ENCODE results near the gene CALR.

Gene CALR

GRCh38 chr19:12983542-12984142 lies 45.2 kb downstream of the CALR start:
- peak; percentile 89 for DNase-seq

- peak; percentile 33 for DNase-seq
Observed at GRCh38 chr19:12984143-12984627, 45.8 kb downstream of the CALR start.

- peak; percentile 61 for DNase-seq
Observed at GRCh38 chr19:12984683-12985048, 46.3 kb downstream of the CALR start.

- DNase-seq = peak; percentile 86
Observed at GRCh38 chr19:12985049-12985776, 46.8 kb downstream of the CALR start.

- no peak for DNase-seq
Observed at GRCh38 chr19:12986726-12987125, 48.3 kb downstream of the CALR start.

- DNase-seq = no peak
Observed at GRCh38 chr19:12987190-12987589, 48.8 kb downstream of the CALR start.

GRCh38 chr19:12987781-12988180 lies 49.4 kb downstream of the CALR start:
- no peak for DNase-seq

- DNase-seq = no peak
Observed at GRCh38 chr19:12990431-12990830, 52.0 kb downstream of the CALR start.

- DNase-seq = no peak
Observed at GRCh38 chr19:12990853-12991252, 52.4 kb downstream of the CALR start.

GRCh38 chr19:12991296-12991695 lies 52.9 kb downstream of the CALR start:
- no peak for DNase-seq

GRCh38 chr19:12992729-12993128 lies 54.3 kb downstream of the CALR start:
- no peak for DNase-seq

- no peak for DNase-seq
Observed at GRCh38 chr19:12993562-12993961, 55.2 kb downstream of the CALR start.

All from femur (tissue), 1 donor.